H9 (cell line): ENCODE results near the gene ASB8. TPM values are rescaled to one million over a fixed set of nuclear protein-coding genes. Genes with fewer than 3 reads are reported as not detected.

ENCODE experiments used
- DNase-seq: peaks from one replicate; pipeline ENCODE4 v3.0.0-alpha.2; 2017
- H2AFZ ChIP-seq: one replicate; pipeline ENCODE4 v1.6.1; 2013; ENCODE audit warnings: mild to moderate bottlenecking, low read length, control low read depth, moderate library complexity
- H2AK5ac ChIP-seq: 2 replicates; pipeline ENCODE4 v1.6.1; 2013; ENCODE audit warnings: low read length, control low read depth, mixed read lengths; ENCODE audit not compliant: insufficient read length
- H2BK120ac ChIP-seq: one replicate; pipeline ENCODE4 v1.6.1; 2013; ENCODE audit warnings: low read depth, mild to moderate bottlenecking, low read length, control low read depth, inconsistent platforms; ENCODE audit not compliant: poor library complexity, severe bottlenecking
- H2BK12ac ChIP-seq: 2 replicates; pipeline ENCODE4 v1.6.1; 2013; ENCODE audit warnings: low read length, control low read depth, mixed read lengths, low read depth; ENCODE audit not compliant: insufficient read length
- H2BK15ac ChIP-seq: 2 replicates; pipeline ENCODE4 v1.6.1; 2013; ENCODE audit warnings: low read depth, low read length, control low read depth
- H2BK20ac ChIP-seq: one replicate; pipeline ENCODE4 v1.6.1; 2013; ENCODE audit warnings: low read depth, mild to moderate bottlenecking, low read length, control low read depth, inconsistent platforms; ENCODE audit not compliant: poor library complexity, severe bottlenecking
- H2BK5ac ChIP-seq: 2 replicates; pipeline ENCODE4 v1.6.1; 2013; ENCODE audit warnings: low read length, control low read depth, mixed read lengths; ENCODE audit not compliant: insufficient read length
- H3K14ac ChIP-seq: 2 replicates; pipeline ENCODE4 v1.6.1; 2013; ENCODE audit warnings: low read length, control low read depth; ENCODE audit not compliant: insufficient read depth
- H3K18ac ChIP-seq: 2 replicates; pipeline ENCODE4 v1.6.1; 2013; ENCODE audit warnings: low read depth, mild to moderate bottlenecking, mixed read lengths, low read length, control low read depth; ENCODE audit not compliant: insufficient read length
- H3K23ac ChIP-seq: 2 replicates; pipeline ENCODE4 v1.6.1; 2013; ENCODE audit warnings: low read length, control low read depth, mixed read lengths, low read depth; ENCODE audit not compliant: insufficient read length
- H3K23me2 ChIP-seq: 2 replicates; pipeline ENCODE4 v1.6.1; 2013; ENCODE audit warnings: low read depth, mild to moderate bottlenecking, mixed read lengths, low read length, control low read depth; ENCODE audit not compliant: insufficient read length, poor library complexity, severe bottlenecking
- H3K27ac ChIP-seq: 2 replicates; pipeline ENCODE4 v1.5.1; 2013; ENCODE audit warnings: low read length, control low read depth, mixed read lengths, low read depth; ENCODE audit not compliant: insufficient read length
- H3K27me3 ChIP-seq: 2 replicates; pipeline ENCODE4 v1.6.1; 2013; ENCODE audit warnings: low read length, control low read depth, inconsistent platforms; ENCODE audit not compliant: insufficient read depth
- H3K4ac ChIP-seq: 2 replicates; pipeline ENCODE4 v1.6.1; 2013; ENCODE audit warnings: low read depth, mild to moderate bottlenecking, control low read depth, inconsistent platforms, low read length, moderate library complexity
- H3K4me1 ChIP-seq: 2 replicates; pipeline ENCODE4 v1.6.1; 2013; ENCODE audit warnings: low read length, control low read depth, inconsistent platforms; ENCODE audit not compliant: insufficient read depth
- H3K4me2 ChIP-seq: 2 replicates; pipeline ENCODE4 v1.6.1; 2013; ENCODE audit warnings: low read length, control low read depth, mixed read lengths; ENCODE audit not compliant: insufficient read length, insufficient read depth
- H3K56ac ChIP-seq: 2 replicates; pipeline ENCODE4 v1.6.1; 2013; ENCODE audit warnings: low read depth, mild to moderate bottlenecking, mixed read lengths, low read length, control low read depth; ENCODE audit not compliant: insufficient read length
- H3K79me1 ChIP-seq: 2 replicates; pipeline ENCODE4 v1.6.1; 2013; ENCODE audit warnings: low read depth, mild to moderate bottlenecking, moderate library complexity, low read length, control low read depth, inconsistent platforms; ENCODE audit not compliant: insufficient read depth, poor library complexity, severe bottlenecking
- H3K79me2 ChIP-seq: 2 replicates; pipeline ENCODE4 v1.6.1; 2013; ENCODE audit warnings: low read length, control low read depth, inconsistent platforms; ENCODE audit not compliant: insufficient read depth
- H3K9ac ChIP-seq: 2 replicates; pipeline ENCODE4 v1.6.1; 2013; ENCODE audit warnings: low read length, control low read depth, mixed read lengths; ENCODE audit not compliant: insufficient read length; ENCODE audit errors: extremely low read depth
- H3K9me3 ChIP-seq: one replicate; pipeline ENCODE4 v1.6.1; 2013; ENCODE audit warnings: low read depth, low read length, inconsistent platforms; ENCODE audit not compliant: control insufficient read depth
- H3T11ph ChIP-seq: one replicate; pipeline ENCODE4 v1.6.1; 2013; ENCODE audit warnings: mild to moderate bottlenecking, low read length, control low read depth, inconsistent platforms
- H4K20me1 ChIP-seq: one replicate; pipeline ENCODE4 v1.6.1; 2013; ENCODE audit not compliant: control insufficient read depth, insufficient read length, insufficient read depth
- H4K5ac ChIP-seq: 2 replicates; pipeline ENCODE4 v1.6.1; 2013; ENCODE audit warnings: low read depth, mild to moderate bottlenecking, mixed read lengths, low read length, control low read depth; ENCODE audit not compliant: insufficient read length
- H4K8ac ChIP-seq: replicated peaks from 2 replicates; pipeline ENCODE4 v1.6.1; 2013; ENCODE audit warnings: low read length, control low read depth, mixed read lengths, low read depth; ENCODE audit not compliant: insufficient read length
- H4K91ac ChIP-seq: 2 replicates; pipeline ENCODE4 v1.6.1; 2013; ENCODE audit warnings: low read depth, mild to moderate bottlenecking, moderate library complexity, mixed read lengths, low read length, control low read depth; ENCODE audit not compliant: insufficient read length
- H3K27ac Mint-ChIP-seq, 3 experiments: 2 replicates in 2 of 3; 3 replicates in 1 of 3; pipeline ENCODE4 v1.8.0; 2020 to 2021; ENCODE audit warnings: mixed read lengths in 3 of 3, mild to moderate bottlenecking in 1 of 3, moderate library complexity in 1 of 3
- H3K27me3 Mint-ChIP-seq: 2 replicates; pipeline ENCODE4 v1.8.0; 2021; ENCODE audit warnings: low read depth, mild to moderate bottlenecking, moderate library complexity, mixed read lengths
- H3K36me3 Mint-ChIP-seq, 3 experiments: 2 replicates in 2 of 3; 3 replicates in 1 of 3; pipeline ENCODE4 v1.8.0; 2020 to 2021; ENCODE audit warnings: low read depth in 3 of 3, mixed read lengths in 3 of 3; ENCODE audit not compliant: insufficient read depth in 1 of 3
- H3K4me1 Mint-ChIP-seq, 2 experiments: 2 replicates each; pipeline ENCODE4 v1.8.0; 2020; ENCODE audit warnings: mixed read lengths in 2 of 2
- H3K4me3 Mint-ChIP-seq, 2 experiments: 2 replicates in 1 of 2; 3 replicates in 1 of 2; pipeline ENCODE4 v1.8.0; 2020 to 2021; ENCODE audit warnings: mild to moderate bottlenecking in 2 of 2, mixed read lengths in 2 of 2, moderate library complexity in 1 of 2
- H3K9me3 Mint-ChIP-seq, 2 experiments: 2 replicates in 1 of 2; 3 replicates in 1 of 2; pipeline ENCODE4 v1.8.0; 2020; ENCODE audit warnings: mild to moderate bottlenecking in 2 of 2, mixed read lengths in 2 of 2, moderate library complexity in 1 of 2
- CTCF ChIP-seq: fragments of 200-600 bp; sonication (generic); conservative IDR thresholded peaks from 3 replicates; pipeline ENCODE4 v1.8.0; 2021; ENCODE audit warnings: antibody characterized with exemption, mild to moderate bottlenecking
- WGBS: extraction: QIAGEN DNeasy Blood & Tissue Kit; methylation state at CpG from one replicate; pipeline ENCODE4 v1.1.7; 2013; ENCODE audit warnings: missing lambda C conversion rate, low lambda C conversion rate, mixed read lengths; ENCODE audit not compliant: insufficient read length; ENCODE audit errors: extremely low coverage; 5-methylcytosine and 5-hydroxymethylcytosine counted together
- total RNA-seq: library from RNA; stranded (reverse); gene quantifications from 2 replicates; pipeline ENCODE4 v1.2.1, GENCODE V29; 2021

Gene ASB8
- total RNA-seq, 1 experiment from 2014 or later: 10.9 TPM

- no peaks in the 10 kb centered on the region for H3K9me3 ChIP-seq
- H3K4ac ChIP-seq: no peak within 1 kb of the TSS
- no peak within 1 kb of the TSS for H2BK12ac ChIP-seq
- H2AK5ac ChIP-seq: no peak within 1 kb of the TSS
- no peak within 1 kb of the TSS for H4K8ac ChIP-seq
- no peaks in the 10 kb centered on the region for H3K27me3 ChIP-seq
- peak within 1 kb of the TSS; percentile 94 for H3K4me2 ChIP-seq
- H3T11ph ChIP-seq: no peak within 1 kb of the TSS
- TF ChIP-seq CTCF: no peak
- H3K23me2 ChIP-seq: peaks cover 8% of the 10 kb centered on the region
- no peaks in the 10 kb centered on the region; the same call in 1 of the 2 replicates for H3K4me1 ChIP-seq
- H3K9me3 Mint-ChIP-seq: peaks cover 7 to 11% of the 10 kb centered on the region in 2 experiments
- H2BK5ac ChIP-seq: peak within 1 kb of the TSS; percentile 54
- H2AFZ ChIP-seq: peak within 1 kb of the TSS; percentile 69
- H4K20me1 ChIP-seq: no peaks in the 10 kb centered on the region
- H3K79me2 ChIP-seq: peaks cover 6% of the 10 kb centered on the region; the same call in 1 of the 2 replicates
- no peak within 1 kb of the TSS for H3K56ac ChIP-seq
- H2BK20ac ChIP-seq: no peak within 1 kb of the TSS
- peak; percentile 97 for DNase-seq
- peak within 1 kb of the TSS; percentile 96 to 98 (median 97) for H3K27ac Mint-ChIP-seq
- H2BK120ac ChIP-seq: no peak within 1 kb of the TSS
- peak within 1 kb of the TSS; percentile 61 for H3K27ac ChIP-seq
- no peak within 1 kb of the TSS for H4K5ac ChIP-seq
- no peaks in the 10 kb centered on the region for H3K79me1 ChIP-seq
- no peak within 1 kb of the TSS for H2BK15ac ChIP-seq
- H3K4me3 Mint-ChIP-seq: peak within 1 kb of the TSS; percentile 90 to 98
- H3K27me3 Mint-ChIP-seq: peaks cover 14% of the 10 kb centered on the region
- peak within 1 kb of the TSS; percentile 76 for H3K14ac ChIP-seq
- peak within 1 kb of the TSS; percentile 91 for H3K18ac ChIP-seq
- peaks cover 21% of the 10 kb centered on the region in 2 experiments for H3K4me1 Mint-ChIP-seq
- peak within 1 kb of the TSS; percentile 85 for H3K9ac ChIP-seq
- peaks cover 0 to 16% (median 10%) of the 10 kb centered on the region in 3 experiments; a peak in 6 of 7 replicates for H3K36me3 Mint-ChIP-seq
- WGBS: no CpG with 5 or more reads among the region's 20 CpGs
- no peak within 1 kb of the TSS for H4K91ac ChIP-seq
- no peak within 1 kb of the TSS for H3K23ac ChIP-seq
Observed at GRCh38 chr12:48119078-48119833, 38.1 kb downstream of the ASB8 start, which contains the start of gene PFKM. TSS of gene PFKM (plus strand) at chr12:48119364. CDS start at chr12:48122775, 3,411 bp downstream.
